ENCODE measurements around the gene TTLL1.

The TTLL1 gene

DNA sequence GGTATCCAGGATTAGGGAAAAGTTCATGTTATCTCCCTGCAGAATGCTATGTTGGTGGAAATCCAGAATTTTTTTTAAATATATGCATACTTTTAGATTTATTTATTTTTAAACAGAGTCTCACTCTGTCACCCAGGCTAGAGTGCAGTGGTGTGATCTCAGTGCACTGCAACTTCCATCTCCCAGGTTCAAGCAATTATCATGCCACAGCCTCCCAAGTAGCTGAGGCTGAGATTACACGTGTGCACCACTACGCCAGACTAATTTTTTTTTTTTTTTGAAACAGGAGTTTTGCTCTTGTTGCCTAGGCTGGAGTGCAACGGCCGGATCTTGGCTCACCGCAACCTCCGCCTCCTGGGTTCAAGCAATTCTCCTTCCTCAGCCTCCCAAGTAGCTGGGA, 76.8 kb downstream of the TTLL1 start:
- DNase-seq (ENCODE audit: low spot score), result no peak
- in situ Hi-C loops (cut with MboI; ENCODE audit: low sequenced_read_pairs, unreplicated experiment), result no loop called here
- TF ChIP-seq, protein P1, sequence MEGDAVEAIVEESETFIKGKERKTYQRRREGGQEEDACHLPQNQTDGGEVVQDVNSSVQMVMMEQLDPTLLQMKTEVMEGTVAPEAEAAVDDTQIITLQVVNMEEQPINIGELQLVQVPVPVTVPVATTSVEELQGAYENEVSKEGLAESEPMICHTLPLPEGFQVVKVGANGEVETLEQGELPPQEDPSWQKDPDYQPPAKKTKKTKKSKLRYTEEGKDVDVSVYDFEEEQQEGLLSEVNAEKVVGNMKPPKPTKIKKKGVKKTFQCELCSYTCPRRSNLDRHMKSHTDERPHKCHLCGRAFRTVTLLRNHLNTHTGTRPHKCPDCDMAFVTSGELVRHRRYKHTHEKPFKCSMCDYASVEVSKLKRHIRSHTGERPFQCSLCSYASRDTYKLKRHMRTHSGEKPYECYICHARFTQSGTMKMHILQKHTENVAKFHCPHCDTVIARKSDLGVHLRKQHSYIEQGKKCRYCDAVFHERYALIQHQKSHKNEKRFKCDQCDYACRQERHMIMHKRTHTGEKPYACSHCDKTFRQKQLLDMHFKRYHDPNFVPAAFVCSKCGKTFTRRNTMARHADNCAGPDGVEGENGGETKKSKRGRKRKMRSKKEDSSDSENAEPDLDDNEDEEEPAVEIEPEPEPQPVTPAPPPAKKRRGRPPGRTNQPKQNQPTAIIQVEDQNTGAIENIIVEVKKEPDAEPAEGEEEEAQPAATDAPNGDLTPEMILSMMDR (IDR thresholded peaks at IDR 0.05; ENCODE audit: borderline replicate concordance, control extremely low read depth, extremely low read depth, insufficient read depth, missing control alignments), result no peak

DNA sequence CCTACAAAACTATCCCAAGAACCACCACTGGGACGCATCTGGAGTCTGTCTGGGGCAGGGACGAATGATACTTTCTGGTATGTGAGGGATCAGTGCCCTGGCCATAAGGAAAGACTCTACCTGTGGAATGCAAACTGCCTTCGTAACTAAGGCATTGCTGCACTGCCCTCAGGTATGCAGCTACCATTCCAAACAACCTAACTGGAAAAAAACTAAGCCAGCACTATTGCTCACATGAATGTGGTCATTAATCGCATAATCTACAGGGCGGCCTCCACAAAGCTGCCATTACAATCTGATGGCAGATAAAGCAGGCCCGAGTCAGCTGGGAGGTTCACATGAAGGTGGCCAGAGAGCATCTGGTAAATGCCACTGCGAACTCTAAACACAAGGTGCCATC, 78.1 kb downstream of the TTLL1 start:
- in situ Hi-C loops (cut with MboI; ENCODE audit: low sequenced_read_pairs, unreplicated experiment), result no loop called here
- no peak for DNase-seq (ENCODE audit: low spot score)
- TF ChIP-seq, protein P1 (IDR thresholded peaks at IDR 0.05; ENCODE audit: borderline replicate concordance, control extremely low read depth, extremely low read depth, insufficient read depth, missing control alignments), result no peak

DNA sequence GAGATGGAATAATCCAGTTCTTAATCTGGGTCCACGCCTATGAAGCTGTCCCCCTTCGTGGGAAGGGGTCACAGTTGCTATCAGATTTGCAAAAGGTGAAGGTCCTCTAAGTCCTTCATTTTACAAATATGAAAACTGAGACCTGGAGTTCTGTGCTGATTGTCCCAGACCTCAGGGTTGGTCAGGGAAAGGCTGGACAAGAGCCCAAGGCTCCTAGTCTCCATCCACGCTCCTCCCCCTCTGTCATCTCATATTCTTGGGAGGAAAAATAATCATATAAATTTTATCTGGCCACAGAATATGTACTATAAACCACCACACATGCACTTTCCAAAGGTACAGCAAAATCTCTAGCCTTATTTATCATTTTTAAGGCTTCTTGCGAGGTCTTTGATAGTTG, 79.7 kb downstream of the TTLL1 start:
- TF ChIP-seq, protein P1 (IDR thresholded peaks at IDR 0.05; ENCODE audit: borderline replicate concordance, control extremely low read depth, extremely low read depth, insufficient read depth, missing control alignments), result no peak
- no peak for DNase-seq (ENCODE audit: low spot score)
- in situ Hi-C loops (cut with MboI; ENCODE audit: low sequenced_read_pairs, unreplicated experiment), result no loop called here

DNA sequence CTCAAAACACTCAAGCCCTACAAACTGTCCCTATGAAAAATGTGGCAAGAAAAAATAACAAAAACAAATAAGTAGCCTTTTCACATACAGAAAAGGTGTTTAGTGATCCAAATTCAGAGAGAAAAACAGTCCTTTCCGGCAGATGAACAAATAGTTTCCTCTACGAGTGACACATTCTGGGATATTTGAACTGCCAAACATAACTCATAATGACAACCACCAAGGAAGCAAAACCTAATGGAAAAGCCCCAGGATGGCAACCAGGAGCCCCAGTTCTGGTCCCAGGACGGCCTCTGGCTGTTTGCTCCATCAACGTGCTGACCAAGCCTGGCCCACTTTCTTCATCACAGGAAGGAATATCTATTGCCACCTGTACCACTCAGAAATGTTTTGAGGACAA, 80.3 kb downstream of the TTLL1 start:
- no peak for DNase-seq (ENCODE audit: low spot score)
- TF ChIP-seq, protein P1 (IDR thresholded peaks at IDR 0.05; ENCODE audit: borderline replicate concordance, control extremely low read depth, extremely low read depth, insufficient read depth, missing control alignments), result no peak
- in situ Hi-C loops (cut with MboI; ENCODE audit: low sequenced_read_pairs, unreplicated experiment), result no loop called here

DNA sequence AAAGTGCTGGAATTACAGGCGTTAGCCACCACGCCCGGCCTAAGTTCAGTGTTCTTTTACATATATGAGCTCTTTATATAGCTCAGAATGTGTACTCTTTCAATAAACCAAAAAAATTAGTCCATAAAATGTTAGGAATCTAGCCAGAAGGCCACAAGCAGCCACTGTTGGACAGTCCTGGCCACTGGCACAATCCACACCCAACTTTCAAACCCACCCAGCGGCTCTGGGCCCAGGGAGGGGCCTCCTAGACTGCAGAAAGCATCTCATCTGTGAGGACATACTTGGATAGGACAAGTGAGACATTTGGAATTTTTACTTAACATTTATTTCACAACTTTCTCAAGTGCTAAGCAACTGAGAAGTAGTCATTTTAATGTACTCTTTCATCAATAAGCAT, 80.7 kb downstream of the TTLL1 start:
- TF ChIP-seq, protein P1 (IDR thresholded peaks at IDR 0.05; ENCODE audit: borderline replicate concordance, control extremely low read depth, extremely low read depth, insufficient read depth, missing control alignments), result no peak
- in situ Hi-C loops (cut with MboI; ENCODE audit: low sequenced_read_pairs, unreplicated experiment), result no loop called here
- no peak for DNase-seq (ENCODE audit: low spot score)

DNA sequence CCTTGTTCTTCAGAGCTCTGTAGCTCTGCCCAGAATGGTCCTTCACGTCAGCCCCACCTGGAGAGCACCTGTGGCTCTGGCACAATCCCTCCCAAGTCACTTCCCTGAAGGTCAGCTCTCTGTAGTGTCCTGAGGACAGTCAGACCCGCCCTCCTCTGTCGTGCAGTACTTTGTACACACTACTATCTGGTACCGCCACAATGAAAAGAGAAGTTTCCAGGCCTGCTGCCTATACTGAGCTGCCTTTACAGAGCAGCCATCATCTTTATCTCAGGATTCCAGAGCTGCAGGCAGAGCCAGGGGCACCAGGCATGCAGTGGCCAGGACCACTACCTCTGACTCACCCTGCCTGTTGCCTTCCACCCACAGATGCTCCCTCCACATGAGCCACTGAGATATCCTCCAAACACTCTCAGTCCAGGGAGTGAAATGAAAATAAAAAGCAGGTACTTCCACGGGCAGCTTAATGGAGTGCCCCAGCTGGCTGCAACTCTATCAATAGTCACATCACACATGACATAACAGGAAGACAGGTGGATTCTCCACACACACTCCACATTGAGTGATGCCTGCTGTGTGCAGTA, 81.6 kb downstream of the TTLL1 start:
- TF ChIP-seq, protein P1 (IDR thresholded peaks at IDR 0.05; ENCODE audit: borderline replicate concordance, control extremely low read depth, extremely low read depth, insufficient read depth, missing control alignments), result no peak
- DNase-seq (ENCODE audit: low spot score), result no peak
- in situ Hi-C loops (cut with MboI; ENCODE audit: low sequenced_read_pairs, unreplicated experiment), result no loop called here

Measured in GM13976 (cell line).